GM19467 (cell line): ENCODE data around the gene NEURL1B.
"Not testable (repeated sequence)": the region's sequence is repeated elsewhere in the genome, so short reads cannot be mapped to it uniquely, and the experiment has no call there.

Experiments used
- ATAC-seq: cut with Tn5 transposase; IDR thresholded peaks from one replicate; pipeline ENCODE4 v1.9.1; 2021; ENCODE audit warnings: mild to moderate bottlenecking, moderate library complexity; ENCODE audit not compliant: unreplicated experiment

The NEURL1B gene, protein sequence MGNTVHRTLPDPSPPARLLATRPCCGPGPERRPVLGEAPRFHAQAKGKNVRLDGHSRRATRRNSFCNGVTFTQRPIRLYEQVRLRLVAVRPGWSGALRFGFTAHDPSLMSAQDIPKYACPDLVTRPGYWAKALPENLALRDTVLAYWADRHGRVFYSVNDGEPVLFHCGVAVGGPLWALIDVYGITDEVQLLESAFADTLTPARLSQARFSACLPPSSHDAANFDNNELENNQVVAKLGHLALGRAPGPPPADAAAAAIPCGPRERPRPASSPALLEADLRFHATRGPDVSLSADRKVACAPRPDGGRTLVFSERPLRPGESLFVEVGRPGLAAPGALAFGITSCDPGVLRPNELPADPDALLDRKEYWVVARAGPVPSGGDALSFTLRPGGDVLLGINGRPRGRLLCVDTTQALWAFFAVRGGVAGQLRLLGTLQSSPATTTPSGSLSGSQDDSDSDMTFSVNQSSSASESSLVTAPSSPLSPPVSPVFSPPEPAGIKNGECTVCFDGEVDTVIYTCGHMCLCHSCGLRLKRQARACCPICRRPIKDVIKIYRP

DNA sequence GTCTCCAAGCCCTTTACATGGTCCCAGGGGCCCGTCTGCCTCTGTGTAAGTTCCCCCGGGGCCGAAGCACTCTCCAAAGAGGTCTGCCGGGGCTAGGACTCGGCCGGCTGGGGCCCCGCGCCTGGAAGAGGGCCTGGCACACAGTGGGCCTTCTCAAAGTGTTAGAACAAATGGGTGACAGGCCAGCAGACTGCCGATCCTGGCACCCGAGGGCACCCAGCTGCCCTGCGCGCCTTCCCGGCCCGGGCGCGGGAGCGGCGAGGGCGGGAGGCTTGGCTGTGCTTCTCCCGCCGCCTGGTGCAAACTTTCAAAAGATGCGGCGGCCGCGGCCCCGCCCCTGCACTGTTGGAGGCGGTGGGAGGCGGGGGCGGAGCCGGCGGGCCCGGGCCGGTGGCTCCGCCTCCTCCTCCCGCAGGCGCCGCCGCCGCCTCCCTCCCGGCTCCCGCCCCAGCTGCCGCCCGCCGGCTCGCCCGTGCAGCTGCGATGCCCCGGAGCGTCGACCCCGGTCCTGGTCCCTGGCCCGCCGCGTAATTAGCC lies at the start of gene NEURL1B:
Gene NEURL1B, plus strand, starts transcription at position 442 of the 537 bp plus-strand sequence. CDS start 144 bp downstream, outside the sequence.
- peak; percentile 57 for ATAC-seq

DNA sequence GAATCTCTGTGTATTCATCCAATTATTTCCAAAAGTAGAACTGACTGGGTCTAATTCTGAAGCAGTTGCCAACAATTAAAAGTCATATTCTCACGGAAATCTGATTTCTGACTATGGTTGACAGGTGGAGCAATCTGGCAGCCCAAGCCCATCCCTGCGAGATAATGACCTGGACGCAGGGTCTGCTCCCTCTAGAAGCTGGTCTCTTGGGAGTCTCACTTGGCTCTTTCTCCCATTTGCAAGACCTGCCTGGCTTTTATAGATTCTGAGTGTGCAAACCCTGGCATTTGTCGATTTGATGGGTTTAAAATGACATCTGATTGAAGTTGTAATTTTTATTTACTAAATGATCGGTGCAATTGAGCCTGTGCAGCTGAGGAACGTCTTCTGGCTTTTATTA lies 49.4 kb upstream of the NEURL1B start:
- ATAC-seq = no peak

DNA sequence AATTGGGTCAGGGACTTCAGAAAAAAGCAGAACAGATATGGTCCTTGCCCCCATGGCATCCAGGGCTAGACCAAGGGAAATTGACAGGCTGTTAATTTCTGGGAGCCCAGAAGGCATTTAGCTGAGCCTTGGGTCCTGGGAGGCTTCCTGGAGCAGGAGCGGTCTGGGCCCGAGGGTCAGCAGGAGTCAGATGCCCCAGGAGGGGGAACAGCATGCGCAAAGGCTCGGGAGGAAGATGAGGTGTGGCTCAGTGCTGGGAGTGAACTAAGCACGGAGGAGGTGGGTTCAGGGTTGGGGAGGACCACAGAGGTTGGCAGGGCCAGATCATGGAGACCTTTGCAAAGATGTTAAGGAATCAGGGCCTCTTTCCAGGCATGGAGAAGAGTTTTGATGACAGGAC lies 48.2 kb upstream of the NEURL1B start:
- ATAC-seq = no peak

DNA sequence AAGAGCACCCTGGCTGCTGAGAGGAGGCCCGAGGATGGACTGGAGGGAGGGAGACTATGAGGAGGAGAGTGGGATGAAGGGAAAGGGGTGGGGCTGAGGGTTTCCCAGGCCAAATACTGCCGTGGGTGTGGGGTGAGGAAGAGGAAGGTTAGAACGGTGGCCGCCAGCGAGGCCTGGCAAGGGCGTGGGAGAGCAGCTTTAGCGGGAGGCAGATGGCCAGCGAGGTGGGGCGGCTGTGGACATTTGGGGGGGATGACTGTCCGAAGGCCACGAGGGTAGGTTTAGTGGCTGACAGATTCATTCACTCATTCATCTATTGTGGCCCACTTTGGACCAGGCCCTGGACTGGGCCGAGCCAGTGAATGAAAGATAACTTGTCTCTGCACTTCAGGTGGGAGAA lies 47.8 kb upstream of the NEURL1B start:
- ATAC-seq = no peak

DNA sequence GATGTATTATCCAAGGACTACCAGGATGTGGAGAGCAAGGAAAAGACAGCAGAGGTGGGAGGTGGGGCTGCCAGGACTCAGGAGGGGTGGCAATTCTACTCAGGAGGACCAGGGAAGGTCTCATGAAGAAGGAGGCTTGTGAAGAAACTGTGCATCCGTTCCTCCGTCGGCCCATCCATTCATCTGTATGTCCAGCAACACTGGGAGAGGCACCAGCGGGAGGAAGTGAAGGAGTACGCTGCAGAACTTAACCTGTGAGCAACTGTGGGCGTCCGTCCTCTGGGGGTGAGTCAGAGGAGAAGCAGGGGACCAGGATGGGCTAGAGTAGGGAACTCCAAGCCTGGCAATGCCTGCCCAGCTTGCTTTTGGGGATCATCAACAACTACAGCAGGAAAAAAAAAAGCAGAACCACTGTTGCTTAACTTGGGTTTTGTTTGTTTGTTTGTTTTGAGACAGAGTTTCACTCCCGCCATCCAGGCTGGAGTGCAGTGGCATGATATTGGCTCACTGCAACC lies 47.3 kb upstream of the NEURL1B start:
- ATAC-seq = no peak

DNA sequence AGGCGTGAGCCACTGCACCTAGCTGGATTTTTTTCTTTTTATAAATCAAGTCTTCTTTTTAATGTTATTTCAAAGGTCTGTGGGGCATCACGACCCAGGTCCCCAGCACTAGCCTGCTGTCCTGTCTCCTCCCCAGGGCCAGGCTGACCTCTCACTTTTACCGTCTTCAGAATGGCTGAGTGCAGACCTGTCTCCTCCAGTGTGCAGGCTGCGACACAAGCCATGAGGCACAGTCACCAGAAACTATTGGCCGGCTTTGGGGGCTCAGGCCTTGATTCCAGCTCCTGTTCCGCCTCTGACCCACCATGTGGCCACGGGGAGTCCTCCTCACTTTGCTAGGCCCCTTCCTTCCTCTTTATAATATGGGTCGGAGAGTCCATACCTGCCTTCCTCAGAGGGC lies 46.6 kb upstream of the NEURL1B start:
- ATAC-seq = no peak

DNA sequence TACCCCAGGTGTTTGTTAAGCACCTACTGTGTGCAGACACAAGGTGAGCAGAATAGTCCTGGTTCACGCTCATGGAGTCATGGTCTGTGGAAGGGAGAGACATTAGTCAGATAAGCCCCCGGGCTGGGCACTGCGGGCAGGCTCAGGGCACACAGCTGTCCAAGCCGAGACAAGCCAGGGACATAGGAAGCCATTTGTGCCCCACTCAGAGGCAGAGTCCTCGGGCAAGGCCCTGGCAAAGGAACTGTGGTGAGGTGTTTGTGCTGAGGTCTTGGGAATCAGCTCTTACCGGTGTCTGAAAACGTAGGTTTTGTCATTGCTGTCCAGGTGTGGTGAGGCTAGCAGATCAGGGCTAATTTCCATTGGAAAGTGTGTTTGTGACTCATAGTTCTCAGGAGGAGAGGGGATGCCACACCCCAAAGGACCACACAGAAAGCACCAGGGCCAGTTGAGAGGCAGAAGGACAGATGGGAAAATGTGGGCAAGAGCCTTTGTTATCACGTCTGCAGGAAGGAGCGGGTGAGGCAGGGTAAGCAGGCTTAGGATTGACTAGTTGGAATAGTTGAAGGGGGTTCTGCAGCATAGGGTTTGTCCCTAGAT lies 46.1 kb upstream of the NEURL1B start:
- no peak for ATAC-seq

DNA sequence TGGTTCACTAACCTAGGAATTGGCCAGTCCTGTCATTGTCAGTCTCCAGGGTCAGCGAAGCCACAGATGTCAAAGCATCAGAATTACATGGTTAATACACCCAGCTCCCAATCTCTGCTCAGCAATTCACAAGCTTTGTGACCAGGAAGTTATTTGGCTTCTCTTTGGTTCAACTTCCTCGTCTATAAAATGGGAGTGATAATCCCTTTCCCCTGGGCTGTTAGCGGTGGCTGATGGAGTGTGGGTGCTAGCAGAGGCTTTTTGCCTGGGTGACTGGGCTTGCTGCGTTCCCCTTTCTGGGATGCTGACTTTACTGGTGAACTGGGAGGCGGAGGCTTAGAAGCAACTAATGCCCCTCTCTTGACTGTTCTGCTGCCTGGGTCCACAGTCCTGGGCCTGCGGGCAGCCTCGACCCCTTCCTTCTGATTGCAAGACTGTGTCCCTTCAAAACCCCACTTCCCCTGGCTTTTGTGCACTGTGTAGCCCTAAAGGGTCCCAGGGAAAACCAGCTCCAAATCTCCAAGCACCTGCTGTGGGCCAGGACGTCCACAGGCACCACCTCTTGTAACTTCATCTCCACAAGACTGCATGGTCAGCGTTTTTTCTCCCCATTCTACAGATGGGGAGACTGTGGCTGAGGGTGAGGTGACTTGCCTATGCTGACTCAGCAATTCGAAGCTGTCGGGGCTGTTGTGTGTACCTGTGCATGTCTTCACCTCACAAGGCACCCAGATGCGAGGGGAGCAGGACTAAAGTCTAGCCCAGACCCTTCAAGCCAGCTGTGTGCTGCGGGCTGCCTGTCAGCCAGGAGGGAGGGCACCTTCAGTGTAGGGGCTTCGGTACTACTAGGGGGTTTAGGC lies 45.2 kb upstream of the NEURL1B start:
- no peak for ATAC-seq

DNA sequence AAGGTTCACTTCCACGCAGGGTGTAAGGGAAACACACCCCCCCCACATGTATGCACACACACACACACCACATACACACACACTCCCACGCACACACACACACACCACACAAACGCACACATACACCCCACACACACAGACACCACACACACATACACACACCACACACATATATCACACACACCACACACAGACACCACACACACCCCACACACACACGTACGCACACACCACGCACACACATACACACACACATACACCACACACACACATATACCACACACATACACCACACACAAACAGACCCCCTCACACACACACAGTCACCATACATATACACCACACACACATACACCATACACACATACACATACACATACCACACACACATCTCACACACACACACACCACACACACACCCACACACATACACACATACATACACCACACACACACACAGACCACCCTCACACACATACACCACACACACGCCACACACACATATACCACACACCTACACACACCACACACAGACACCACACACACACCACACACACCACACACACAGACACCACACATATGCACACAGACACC lies 44.3 kb upstream of the NEURL1B start:
- ATAC-seq = no peak

DNA sequence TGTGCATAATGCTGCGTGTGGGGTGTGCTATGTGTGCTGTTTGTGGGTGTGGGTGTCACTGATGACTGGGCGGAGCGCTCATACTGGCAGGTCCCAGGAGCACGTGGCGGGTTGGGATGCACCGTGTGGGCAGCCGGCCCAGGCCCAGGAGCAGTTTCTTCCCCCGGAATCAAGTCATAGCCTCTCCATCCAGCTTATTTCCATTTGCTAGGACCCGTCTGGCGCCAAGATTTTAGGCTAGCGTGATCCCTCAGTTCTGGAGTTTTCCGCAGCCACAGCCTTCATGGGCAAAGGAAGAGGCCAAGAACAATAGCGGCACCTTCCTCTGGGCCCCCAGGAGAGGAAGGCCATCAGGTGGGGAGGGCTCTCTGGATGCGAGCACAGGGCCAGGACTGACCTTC lies 43.3 kb upstream of the NEURL1B start:
- ATAC-seq = no peak

DNA sequence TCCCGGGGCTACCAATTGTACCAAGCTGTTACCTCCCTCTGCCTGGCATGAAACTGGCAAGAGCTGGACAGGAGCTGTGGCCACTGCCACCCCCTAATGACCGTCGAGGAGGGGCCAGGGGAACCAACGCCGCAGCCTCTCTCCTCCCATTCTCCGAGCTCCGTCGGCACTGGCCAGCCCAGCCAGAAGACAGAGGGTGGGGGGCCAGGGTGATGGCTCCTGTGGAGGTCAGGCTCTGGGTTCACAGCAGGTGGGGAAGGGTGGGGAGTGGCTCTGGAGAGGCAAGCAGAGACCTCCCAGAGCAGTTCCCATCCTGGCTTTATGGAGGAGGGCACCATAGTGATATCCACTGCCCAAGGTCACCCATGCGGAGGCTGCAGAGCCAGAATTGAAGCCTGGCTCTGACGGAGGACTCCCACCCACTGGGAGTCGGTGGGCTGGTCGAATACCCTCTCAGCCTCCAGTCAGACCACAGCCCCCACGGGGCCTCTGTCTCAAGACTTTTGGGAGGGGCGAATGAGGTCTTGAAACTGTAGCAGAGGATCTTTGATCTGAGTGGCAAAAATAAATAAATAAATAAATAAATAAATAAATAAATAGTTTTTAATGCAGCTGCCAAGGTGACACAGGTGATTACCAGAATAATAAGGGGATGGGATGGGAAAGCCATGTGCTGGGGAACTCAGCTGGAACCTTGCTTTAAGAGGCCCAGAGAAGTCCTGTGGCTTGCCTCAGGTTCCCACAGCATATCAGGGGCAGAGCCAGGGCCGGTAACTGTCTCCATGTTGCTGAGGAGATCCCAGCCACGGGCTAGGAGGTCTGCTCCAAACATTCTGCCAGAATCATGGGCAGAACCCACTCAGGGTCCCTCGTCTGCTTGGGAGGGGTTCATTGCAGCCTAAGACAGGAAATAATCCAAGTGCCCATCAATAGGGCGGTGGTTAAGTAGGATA lies 42.5 kb upstream of the NEURL1B start:
- no peak for ATAC-seq

DNA sequence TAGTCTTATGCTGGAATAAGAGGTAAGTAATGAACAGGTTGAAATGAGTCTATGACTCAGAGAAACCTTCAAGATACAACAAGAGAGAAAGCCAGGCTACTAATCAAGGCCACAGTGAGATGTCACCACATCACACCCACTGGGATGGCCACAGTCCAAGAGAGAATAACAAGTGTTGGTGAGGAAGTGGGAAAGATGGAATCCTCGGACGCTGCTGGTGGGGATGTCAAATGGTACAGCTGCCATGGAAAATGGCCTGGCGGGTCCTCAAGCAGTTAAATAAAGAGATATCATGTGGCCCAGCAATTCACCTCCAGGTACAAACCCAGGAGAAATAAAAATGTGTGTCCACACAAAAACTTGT lies 41.9 kb upstream of the NEURL1B start:
- no peak for ATAC-seq

DNA sequence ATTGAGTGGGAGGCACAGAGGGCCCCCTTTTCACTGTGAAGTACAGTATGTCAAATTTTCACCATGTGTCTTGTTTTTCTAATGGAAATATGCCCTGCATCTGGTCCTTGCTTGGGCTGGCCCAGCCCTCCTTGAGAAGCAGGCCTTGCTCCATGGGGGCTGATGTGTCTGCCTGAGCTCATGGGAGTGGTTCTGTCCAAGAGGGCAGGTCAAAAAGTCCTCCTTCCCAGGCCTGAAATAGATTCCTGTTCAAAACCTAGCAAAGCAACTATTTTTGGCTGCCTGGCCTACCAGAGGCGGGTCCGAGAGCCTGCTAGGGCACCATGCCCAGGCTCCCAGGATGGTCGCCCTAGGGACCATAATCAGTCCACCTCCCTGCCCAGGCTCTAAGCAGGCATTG lies 40.5 kb upstream of the NEURL1B start:
- no peak for ATAC-seq

DNA sequence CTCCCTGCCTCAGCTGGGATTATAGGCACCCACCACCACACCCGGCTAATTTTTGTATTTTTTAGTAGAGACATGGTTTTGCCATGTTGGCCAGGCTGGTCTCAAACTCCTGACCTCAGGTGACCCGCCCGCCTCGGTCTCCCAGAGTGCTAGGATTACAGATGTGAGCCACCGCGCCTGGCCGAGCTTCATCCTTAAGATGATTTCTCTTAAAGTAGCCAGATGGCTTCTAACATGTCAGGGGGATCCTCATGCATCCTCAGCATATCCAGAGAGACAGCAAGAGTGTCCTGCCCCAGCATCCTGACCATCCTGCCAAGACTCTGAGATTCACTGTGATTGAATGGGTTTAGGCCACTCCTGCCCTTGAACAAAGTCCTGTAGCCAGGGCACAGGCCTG lies 39.5 kb upstream of the NEURL1B start:
- ATAC-seq = not testable (repeated sequence)

DNA sequence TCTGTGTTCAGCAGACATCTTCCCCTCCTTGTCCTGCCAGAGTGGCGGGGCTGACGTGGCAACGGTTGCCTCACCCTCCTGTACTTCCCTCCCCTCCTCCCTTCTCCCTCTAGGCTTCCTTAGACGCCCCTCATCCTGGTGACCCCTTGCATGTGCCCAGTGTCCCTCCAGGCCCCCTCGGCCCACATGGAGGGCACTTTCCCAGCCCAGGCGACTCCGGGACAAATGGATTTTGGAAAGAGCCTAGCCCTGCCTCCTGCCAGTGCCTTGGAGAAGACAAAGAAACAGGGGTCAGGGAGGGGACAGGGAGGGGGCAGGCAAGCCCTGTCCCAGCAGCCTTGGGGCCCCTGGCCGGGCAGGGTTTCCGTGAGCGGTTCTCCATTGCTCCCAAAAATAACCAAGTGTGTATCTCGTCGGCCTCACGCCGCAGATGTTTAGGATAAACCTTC lies 38.3 kb upstream of the NEURL1B start:
- no peak for ATAC-seq

DNA sequence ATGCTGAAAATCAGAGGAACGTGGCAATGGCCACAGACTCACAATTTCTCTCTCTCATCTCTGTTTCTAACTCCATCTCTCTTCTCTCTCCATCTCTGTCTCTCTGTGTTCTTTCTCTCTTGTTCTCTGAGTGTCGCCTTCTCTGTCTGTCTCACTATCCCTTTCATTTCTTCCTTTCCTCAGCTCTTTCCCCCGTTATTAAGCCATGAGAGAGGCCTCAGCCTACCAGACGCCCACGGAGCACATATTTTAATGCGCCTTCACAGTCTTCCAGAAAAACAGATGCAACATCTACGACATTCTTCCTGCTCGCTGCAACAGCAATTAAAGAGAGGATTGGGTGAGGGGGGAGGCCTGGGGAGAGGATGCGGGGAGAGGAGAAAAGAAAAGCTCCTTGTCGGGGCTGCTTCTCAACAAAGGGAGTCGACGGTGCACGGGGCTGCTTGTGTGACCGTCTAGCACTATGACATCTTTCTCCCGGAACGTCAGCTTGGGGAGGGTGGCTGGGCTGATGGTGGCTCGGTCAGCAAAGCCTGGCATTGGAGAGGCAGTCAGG lies 37.7 kb upstream of the NEURL1B start:
- no peak for ATAC-seq

DNA sequence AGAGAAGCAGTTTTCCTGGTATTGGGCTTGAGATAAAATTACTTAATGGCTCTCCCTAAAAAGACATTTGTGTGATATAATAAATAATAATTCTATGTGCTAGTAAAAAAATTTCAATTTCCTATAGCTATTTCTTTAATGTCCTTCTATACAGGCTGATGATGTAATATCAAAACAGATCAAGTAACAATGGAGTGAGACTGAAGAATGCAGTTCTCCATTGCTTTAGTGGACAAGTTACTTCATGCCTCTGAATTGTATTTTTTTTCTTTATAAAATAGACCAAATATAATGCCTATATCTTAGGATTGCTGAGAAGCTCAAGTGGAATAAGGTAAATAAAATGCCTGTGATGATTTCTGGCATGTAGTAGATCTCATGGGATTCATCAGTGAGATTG lies 35.6 kb upstream of the NEURL1B start:
- ATAC-seq = no peak

DNA sequence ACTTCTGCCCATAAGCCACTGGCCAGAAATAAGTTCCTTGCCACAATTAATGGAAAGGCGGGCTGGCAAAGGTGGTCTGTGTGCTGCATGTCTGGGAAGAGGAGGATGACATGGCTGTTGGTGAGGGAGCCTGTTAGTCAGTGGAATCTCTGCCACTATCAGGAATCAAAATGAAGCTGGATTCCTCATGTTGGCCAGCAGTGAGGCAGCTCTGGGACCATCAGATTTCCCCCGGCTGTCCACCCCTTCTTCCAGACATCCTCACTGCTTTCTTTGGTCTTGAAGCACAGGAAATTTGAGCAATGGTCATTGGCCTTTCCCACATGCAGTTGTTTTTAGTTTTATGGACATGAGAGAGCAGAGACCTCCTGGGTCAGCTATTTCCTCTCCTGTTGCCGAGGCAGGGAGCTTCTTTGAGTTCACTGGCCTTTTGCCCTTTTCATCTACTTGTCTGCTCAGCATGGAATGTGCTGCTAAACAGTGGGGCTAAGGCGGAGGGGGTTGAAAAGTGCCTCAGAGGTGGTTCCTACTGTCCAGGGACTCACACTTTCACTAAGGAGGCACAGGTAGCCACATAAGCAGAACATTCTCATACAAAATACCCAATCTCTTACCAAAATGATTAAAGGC lies 34.8 kb upstream of the NEURL1B start:
- no peak for ATAC-seq
